ENCODE data around the gene ABCC4. TPM values are rescaled to one million over a fixed set of nuclear protein-coding genes. Genes with fewer than 3 reads are reported as not detected.
"Not testable (repeated sequence)": the region's sequence is repeated elsewhere in the genome, so short reads cannot be mapped to it uniquely, and the experiment has no call there.

ABCC4 gene
- total RNA-seq, 1 experiment from 2014 or later = 12.5 TPM

DNA sequence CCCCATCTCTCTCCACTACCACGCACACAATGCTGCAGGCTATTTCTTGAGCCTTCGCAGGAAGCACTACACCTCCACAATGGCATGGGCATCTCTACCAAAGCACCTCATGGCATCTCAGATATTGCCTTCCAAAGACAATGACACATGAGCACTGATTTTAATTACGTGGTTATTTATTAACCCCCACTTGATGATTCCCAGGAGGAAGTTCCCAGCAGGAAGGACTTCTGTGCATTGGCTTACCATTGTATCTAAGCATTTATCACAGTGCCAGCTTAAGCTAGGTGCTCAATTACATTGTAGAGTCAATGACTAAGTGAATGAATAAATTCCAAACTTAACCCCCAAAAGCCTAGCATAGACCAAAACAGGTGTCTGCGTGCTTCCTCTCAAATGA, 101.4 kb downstream of the ABCC4 start:
- Mint-ChIP-seq H3K4me3 (ENCODE audit: low read depth, unreplicated experiment) (no peak overlapping the region), H3K4me1 (ENCODE audit: low read depth, unreplicated experiment) (peaks cover 9% of the 10 kb centered on the region), H3K36me3 (ENCODE audit: insufficient read depth, unreplicated experiment) (no peaks in the 10 kb centered on the region), H3K27me3 (ENCODE audit: unreplicated experiment) (no peaks in the 10 kb centered on the region), H3K27ac (ENCODE audit: unreplicated experiment) (no peak overlapping the region), H3K9me3 (ENCODE audit: low read depth, unreplicated experiment) (no peaks in the 10 kb centered on the region)
- CTCF ChIA-PET = no interaction called here
- BruUV-seq (replicated peaks) = no TSS peak
- no peak for DNase-seq
- intact Hi-C loops (cut with micrococcal nuclease; ENCODE audit: unreplicated experiment) = loop anchor here (10.0 kb wide), 1 partner anchor 75 kb away; no protein-coding TSS in a partner anchor
- TF ChIP-seq, protein P1, sequence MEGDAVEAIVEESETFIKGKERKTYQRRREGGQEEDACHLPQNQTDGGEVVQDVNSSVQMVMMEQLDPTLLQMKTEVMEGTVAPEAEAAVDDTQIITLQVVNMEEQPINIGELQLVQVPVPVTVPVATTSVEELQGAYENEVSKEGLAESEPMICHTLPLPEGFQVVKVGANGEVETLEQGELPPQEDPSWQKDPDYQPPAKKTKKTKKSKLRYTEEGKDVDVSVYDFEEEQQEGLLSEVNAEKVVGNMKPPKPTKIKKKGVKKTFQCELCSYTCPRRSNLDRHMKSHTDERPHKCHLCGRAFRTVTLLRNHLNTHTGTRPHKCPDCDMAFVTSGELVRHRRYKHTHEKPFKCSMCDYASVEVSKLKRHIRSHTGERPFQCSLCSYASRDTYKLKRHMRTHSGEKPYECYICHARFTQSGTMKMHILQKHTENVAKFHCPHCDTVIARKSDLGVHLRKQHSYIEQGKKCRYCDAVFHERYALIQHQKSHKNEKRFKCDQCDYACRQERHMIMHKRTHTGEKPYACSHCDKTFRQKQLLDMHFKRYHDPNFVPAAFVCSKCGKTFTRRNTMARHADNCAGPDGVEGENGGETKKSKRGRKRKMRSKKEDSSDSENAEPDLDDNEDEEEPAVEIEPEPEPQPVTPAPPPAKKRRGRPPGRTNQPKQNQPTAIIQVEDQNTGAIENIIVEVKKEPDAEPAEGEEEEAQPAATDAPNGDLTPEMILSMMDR (IDR thresholded peaks at IDR 0.05; ENCODE audit: unreplicated experiment) = no peak

DNA sequence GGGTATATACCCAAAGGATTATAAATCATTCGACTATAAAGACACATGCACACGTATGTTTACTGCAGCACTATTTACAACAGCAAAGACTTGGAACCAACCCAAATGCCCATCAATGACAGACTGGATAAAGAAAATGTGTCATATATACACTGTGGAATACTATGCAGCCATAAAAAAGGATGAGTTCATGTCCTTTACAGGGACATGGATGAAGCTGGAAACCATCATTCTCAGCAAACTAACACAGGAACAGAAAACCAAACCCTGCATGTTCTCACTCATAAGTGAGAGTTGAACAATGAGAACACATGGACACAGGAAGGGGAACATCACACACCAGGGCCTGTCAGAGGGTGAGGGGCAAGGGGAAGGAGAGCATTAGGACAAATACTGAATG, 102.6 kb downstream of the ABCC4 start:
- H3K27me3 Mint-ChIP-seq (ENCODE audit: unreplicated experiment); CTCF ChIA-PET; BruUV-seq (replicated peaks); H3K36me3 Mint-ChIP-seq (ENCODE audit: insufficient read depth, unreplicated experiment); H3K9me3 Mint-ChIP-seq (ENCODE audit: low read depth, unreplicated experiment); H3K4me1 Mint-ChIP-seq (ENCODE audit: low read depth, unreplicated experiment); DNase-seq; H3K4me3 Mint-ChIP-seq (ENCODE audit: low read depth, unreplicated experiment); H3K27ac Mint-ChIP-seq (ENCODE audit: unreplicated experiment): not testable (repeated sequence)
- intact Hi-C loops (cut with micrococcal nuclease; ENCODE audit: unreplicated experiment) = loop anchor here (10.0 kb wide), 1 partner anchor 76 kb away; no protein-coding TSS in a partner anchor

DNA sequence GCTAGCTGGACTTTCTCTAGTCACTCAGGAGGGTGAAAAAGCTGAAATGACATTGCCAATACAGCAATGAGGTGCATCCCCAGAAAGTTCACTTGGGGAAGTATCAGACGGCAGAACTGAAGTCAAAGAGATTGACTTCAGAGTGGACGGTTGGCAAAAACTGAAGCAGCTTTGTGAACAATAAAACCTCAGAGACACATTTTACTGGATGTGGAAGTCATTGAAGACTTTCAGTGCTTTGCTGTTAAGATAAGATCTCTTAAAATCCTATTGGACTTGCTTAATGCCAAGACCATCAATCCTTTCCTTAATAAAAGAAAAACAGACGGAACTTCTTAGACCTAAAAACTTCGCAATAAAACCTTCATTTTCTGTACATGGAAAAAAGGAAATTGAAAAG, 103.7 kb downstream of the ABCC4 start:
- no peak overlapping the region for H3K27ac Mint-ChIP-seq (ENCODE audit: unreplicated experiment)
- H3K9me3 Mint-ChIP-seq (ENCODE audit: low read depth, unreplicated experiment) = no peaks in the 10 kb centered on the region
- peaks cover 9% of the 10 kb centered on the region for H3K4me1 Mint-ChIP-seq (ENCODE audit: low read depth, unreplicated experiment)
- TF ChIP-seq, protein P1 (IDR thresholded peaks at IDR 0.05; ENCODE audit: unreplicated experiment) = no peak
- no peaks in the 10 kb centered on the region for H3K27me3 Mint-ChIP-seq (ENCODE audit: unreplicated experiment)
- no TSS peak for BruUV-seq (replicated peaks)
- CTCF ChIA-PET = no interaction called here
- H3K4me3 Mint-ChIP-seq (ENCODE audit: low read depth, unreplicated experiment) = no peak overlapping the region
- intact Hi-C loops (cut with micrococcal nuclease; ENCODE audit: unreplicated experiment) = loop anchor here (10.0 kb wide), 1 partner anchor 77 kb away; no protein-coding TSS in a partner anchor
- H3K36me3 Mint-ChIP-seq (ENCODE audit: insufficient read depth, unreplicated experiment) = no peaks in the 10 kb centered on the region
- no peak for DNase-seq

GRCh38 chr13:95195146-95195545, 106.1 kb downstream of the ABCC4 start:
- CTCF ChIA-PET = no interaction called here
- H3K27me3 Mint-ChIP-seq (ENCODE audit: unreplicated experiment) = no peaks in the 10 kb centered on the region
- no peaks in the 10 kb centered on the region for H3K36me3 Mint-ChIP-seq (ENCODE audit: insufficient read depth, unreplicated experiment)
- intact Hi-C loops (cut with micrococcal nuclease; ENCODE audit: unreplicated experiment) = loop anchor here (10.0 kb wide), 1 partner anchor 80 kb away; no protein-coding TSS in a partner anchor
- no TSS peak for BruUV-seq (replicated peaks)
- no peak overlapping the region for H3K27ac Mint-ChIP-seq (ENCODE audit: unreplicated experiment)
- no peak overlapping the region for H3K4me3 Mint-ChIP-seq (ENCODE audit: low read depth, unreplicated experiment)
- TF ChIP-seq, protein P1 (IDR thresholded peaks at IDR 0.05; ENCODE audit: unreplicated experiment) = no peak
- H3K4me1 Mint-ChIP-seq (ENCODE audit: low read depth, unreplicated experiment) = peaks cover 9% of the 10 kb centered on the region
- H3K9me3 Mint-ChIP-seq (ENCODE audit: low read depth, unreplicated experiment) = no peaks in the 10 kb centered on the region
- DNase-seq = no peak

GRCh38 chr13:95193509-95194230, 107.6 kb downstream of the ABCC4 start:
- Mint-ChIP-seq H3K27ac (ENCODE audit: unreplicated experiment) (no peak overlapping the region), H3K27me3 (ENCODE audit: unreplicated experiment) (no peaks in the 10 kb centered on the region), H3K36me3 (ENCODE audit: insufficient read depth, unreplicated experiment) (no peaks in the 10 kb centered on the region), H3K4me3 (ENCODE audit: low read depth, unreplicated experiment) (no peak overlapping the region), H3K4me1 (ENCODE audit: low read depth, unreplicated experiment) (no peaks in the 10 kb centered on the region), H3K9me3 (ENCODE audit: low read depth, unreplicated experiment) (no peaks in the 10 kb centered on the region)
- no TSS peak for BruUV-seq (replicated peaks)
- intact Hi-C loops (cut with micrococcal nuclease; ENCODE audit: unreplicated experiment) = loop anchor here (10.0 kb wide), 1 partner anchor 81 kb away; no protein-coding TSS in a partner anchor
- TF ChIP-seq, protein P1 (IDR thresholded peaks at IDR 0.05; ENCODE audit: unreplicated experiment) = no peak
- CTCF ChIA-PET = no interaction called here
- DNase-seq = no peak
